Measurements from ENCODE around the gene KCNJ14. TPM values are rescaled to one million over a fixed set of nuclear protein-coding genes. Genes with fewer than 3 reads are reported as not detected.

KCNJ14 gene
- total RNA-seq, 1 experiment from 2014 or later, result 1.4 TPM

- Histone ChIP-seq H3K27ac (ENCODE audit: low read length) (no peak overlapping the region), H3K79me2 (ENCODE audit: low read length) (peaks cover 23% of the 10 kb centered on the region), H3K27me3 (ENCODE audit: low read length) (no peaks in the 10 kb centered on the region), H3K9me3 (ENCODE audit: low read length) (no peaks in the 10 kb centered on the region), H2AFZ (ENCODE audit: low read length) (no peak overlapping the region), H3F3A (ENCODE audit: low read length, unreplicated experiment) (no peaks in the 10 kb centered on the region), H3K4me2 (ENCODE audit: low read length) (no peak overlapping the region), H3K4me3 (ENCODE audit: low read length) (no peak overlapping the region), H4K20me1 (ENCODE audit: low read length) (no peaks in the 10 kb centered on the region), H3K4me1 (ENCODE audit: insufficient read depth, low read length) (peaks cover 18% of the 10 kb centered on the region), H3K9ac (ENCODE audit: low read length) (no peak overlapping the region), H3K9me2 (replicated peaks; ENCODE audit: low read length) (no peaks in the 10 kb centered on the region), H3K36me3 (ENCODE audit: low read depth, low read length) (peaks cover 11% of the 10 kb centered on the region; the same call in 1 of the 2 replicates)
- BruUV-seq (replicated peaks), result no TSS peak
- TF ChIP-seq EZH2 (IDR thresholded peaks at IDR 0.05; ENCODE audit: low read length, unreplicated experiment) (no peak), EZH2phosphoT487 (IDR thresholded peaks at IDR 0.05; ENCODE audit: borderline replicate concordance, low read length) (no peak), CTCF (conservative IDR thresholded peaks at IDR 0.05; ENCODE audit: low read depth, low read length) (no peak)
- ChIA-PET CTCF (no interaction called here), POLR2A (ENCODE audit: unreplicated experiment) (no interaction called here)
- ATAC-seq (no peak), DNase-seq (no peak)
- intact Hi-C loops (cut with micrococcal nuclease), result no loop called here
Observed at GRCh38 chr19:48443256-48443655, 12.1 kb upstream of the KCNJ14 start.

GRCh38 chr19:48443731-48444128 lies 11.6 kb upstream of the KCNJ14 start:
- POLR2A ChIA-PET (ENCODE audit: unreplicated experiment), result no interaction called here
- intact Hi-C loops (cut with micrococcal nuclease), result no loop called here

GRCh38 chr19:48444129-48444935 lies 11.0 kb upstream of the KCNJ14 start:
- H3K9me2 ChIP-seq (replicated peaks; ENCODE audit: low read length), result no peaks in the 10 kb centered on the region
- H3K36me3 ChIP-seq (ENCODE audit: low read depth, low read length), result peaks cover 17% of the 10 kb centered on the region
- H3F3A ChIP-seq (ENCODE audit: low read length, unreplicated experiment), result no peaks in the 10 kb centered on the region
- H3K9me3 ChIP-seq (ENCODE audit: low read length), result no peaks in the 10 kb centered on the region
- no peaks in the 10 kb centered on the region for H3K27me3 ChIP-seq (ENCODE audit: low read length)
- H3K4me2 ChIP-seq (ENCODE audit: low read length), result peak overlapping the region; percentile 99
- TF ChIP-seq EZH2 (IDR thresholded peaks at IDR 0.05; ENCODE audit: low read length, unreplicated experiment) (no peak), EZH2phosphoT487 (IDR thresholded peaks at IDR 0.05; ENCODE audit: borderline replicate concordance, low read length) (no peak), CTCF (conservative IDR thresholded peaks at IDR 0.05; ENCODE audit: low read depth, low read length) (no peak)
- BruUV-seq (replicated peaks), result no TSS peak
- H3K4me1 ChIP-seq (ENCODE audit: insufficient read depth, low read length), result peaks cover 18% of the 10 kb centered on the region
- peak overlapping the region; percentile 87 for H3K4me3 ChIP-seq (ENCODE audit: low read length)
- H4K20me1 ChIP-seq (ENCODE audit: low read length), result no peaks in the 10 kb centered on the region
- DNase-seq (no peak), ATAC-seq (no peak)
- peak overlapping the region; percentile 97; the same call in 1 of the 2 replicates for H3K9ac ChIP-seq (ENCODE audit: low read length)
- ChIA-PET CTCF (no interaction called here), POLR2A (ENCODE audit: unreplicated experiment) (no interaction called here)
- peak overlapping the region; percentile 83 for H2AFZ ChIP-seq (ENCODE audit: low read length)
- no peak overlapping the region for H3K27ac ChIP-seq (ENCODE audit: low read length)
- intact Hi-C loops (cut with micrococcal nuclease), result no loop called here
- peaks cover 30% of the 10 kb centered on the region for H3K79me2 ChIP-seq (ENCODE audit: low read length)

More at GRCh38 chr19:48443731-48444128, 11.6 kb upstream of the KCNJ14 start:
- no peak for ATAC-seq
- BruUV-seq (replicated peaks), result no TSS peak
- no peak overlapping the region for H2AFZ ChIP-seq (ENCODE audit: low read length)
- no peak overlapping the region for H3K4me3 ChIP-seq (ENCODE audit: low read length)
- H4K20me1 ChIP-seq (ENCODE audit: low read length), result no peaks in the 10 kb centered on the region
- no peaks in the 10 kb centered on the region for H3K9me2 ChIP-seq (replicated peaks; ENCODE audit: low read length)
- TF ChIP-seq EZH2 (IDR thresholded peaks at IDR 0.05; ENCODE audit: low read length, unreplicated experiment), result no peak
- TF ChIP-seq EZH2phosphoT487 (IDR thresholded peaks at IDR 0.05; ENCODE audit: borderline replicate concordance, low read length), result no peak
- peaks cover 16% of the 10 kb centered on the region for H3K36me3 ChIP-seq (ENCODE audit: low read depth, low read length)
- H3F3A ChIP-seq (ENCODE audit: low read length, unreplicated experiment), result no peaks in the 10 kb centered on the region
- CTCF ChIA-PET, result no interaction called here
- H3K79me2 ChIP-seq (ENCODE audit: low read length), result peaks cover 28% of the 10 kb centered on the region
- no peak overlapping the region for H3K27ac ChIP-seq (ENCODE audit: low read length)
- no peak overlapping the region for H3K9ac ChIP-seq (ENCODE audit: low read length)
- DNase-seq, result no peak
- 0 out of 2 replicates have a peak overlapping the region, but pooled peaks have one; percentile 99 for H3K4me2 ChIP-seq (ENCODE audit: low read length)
- H3K9me3 ChIP-seq (ENCODE audit: low read length), result no peaks in the 10 kb centered on the region
- no peaks in the 10 kb centered on the region for H3K27me3 ChIP-seq (ENCODE audit: low read length)
- peaks cover 18% of the 10 kb centered on the region for H3K4me1 ChIP-seq (ENCODE audit: insufficient read depth, low read length)

Data from PC-3 (cell line).